Neural crest cell (in vitro differentiated cells): Measurements from ENCODE around the gene SPATA13. TPM values are rescaled to one million over a fixed set of nuclear protein-coding genes. Genes with fewer than 3 reads are reported as not detected.
A peak's percentile ranks its signal among the peaks of the same experiment; 100 is the strongest.

ENCODE experiments used
- DNase-seq: peaks from one replicate; pipeline ENCODE4 v3.0.0; 2021; ENCODE audit warnings: low read depth, mixed read lengths, low spot score
- H3K27ac Mint-ChIP-seq: one replicate; pipeline ENCODE4 v1.8.0; 2021; ENCODE audit warnings: mild to moderate bottlenecking, mixed read lengths; ENCODE audit not compliant: unreplicated experiment
- H3K27me3 Mint-ChIP-seq: 2 replicates; pipeline ENCODE4 v1.8.0; 2021; ENCODE audit warnings: low read depth, mild to moderate bottlenecking, mixed read lengths
- H3K36me3 Mint-ChIP-seq: 2 replicates; pipeline ENCODE4 v1.8.0; 2021; ENCODE audit warnings: low read depth, mild to moderate bottlenecking, mixed read lengths
- H3K4me1 Mint-ChIP-seq: 2 replicates; pipeline ENCODE4 v1.8.0; 2021; ENCODE audit warnings: mixed read lengths
- H3K4me3 Mint-ChIP-seq: one replicate; pipeline ENCODE4 v1.8.0; 2021; ENCODE audit warnings: mild to moderate bottlenecking, mixed read lengths
- H3K9me3 Mint-ChIP-seq: 2 replicates; pipeline ENCODE4 v1.8.0; 2021; ENCODE audit warnings: mixed read lengths
- total RNA-seq: library from RNA; stranded (reverse); gene quantifications from 2 replicates; pipeline ENCODE4 v1.2.1, GENCODE V29; 2021
- TF ChIP-seq, protein P1 (sequence below): fragments of 200-600 bp; sonication (generic); conservative IDR thresholded peaks from 2 replicates; pipeline ENCODE4 v1.5.0; 2021; ENCODE audit warnings: antibody characterized with exemption, mild to moderate bottlenecking

SPATA13 gene
- total RNA-seq, 1 donor from 2014 or later = 45.8 TPM

DNA sequence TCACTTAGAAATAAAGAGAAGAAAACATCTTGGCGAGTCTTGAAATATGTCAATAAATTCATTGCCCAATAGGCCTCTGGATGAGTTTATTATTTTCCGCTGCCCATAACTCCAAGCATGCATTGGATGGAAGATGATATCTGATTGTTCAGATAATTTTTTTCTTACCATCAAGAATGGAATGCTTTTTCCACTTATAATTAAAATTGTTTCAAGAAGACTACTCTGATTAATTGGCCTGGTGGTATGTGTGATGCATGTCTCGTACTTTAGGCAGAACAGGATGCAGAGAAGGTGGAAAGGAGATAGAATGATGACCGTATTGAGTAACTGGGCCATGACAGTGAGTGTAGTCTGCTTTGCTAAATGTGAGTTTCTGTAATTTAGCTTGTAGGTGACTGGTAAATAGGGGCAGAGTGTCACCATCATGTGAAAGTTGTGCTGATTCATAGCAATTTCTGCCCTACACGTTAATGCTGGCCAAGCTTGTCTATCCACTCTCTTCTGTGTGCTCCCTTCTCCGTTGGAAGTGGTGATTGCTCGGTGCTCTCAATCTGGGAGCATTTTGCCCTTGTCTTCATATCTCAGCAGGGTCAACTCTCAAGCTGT, 13.5 kb upstream of the SPATA13 start:
- Mint-ChIP-seq H3K36me3 (no peaks in the 10 kb centered on the region), H3K9me3 (peaks cover 3% of the 10 kb centered on the region), H3K27me3 (no peaks in the 10 kb centered on the region), H3K4me3 (peak overlapping the region; percentile 21), H3K27ac (peak overlapping the region; percentile 27), H3K4me1 (peaks cover 59% of the 10 kb centered on the region)
- DNase-seq = no peak
- TF ChIP-seq, protein P1, sequence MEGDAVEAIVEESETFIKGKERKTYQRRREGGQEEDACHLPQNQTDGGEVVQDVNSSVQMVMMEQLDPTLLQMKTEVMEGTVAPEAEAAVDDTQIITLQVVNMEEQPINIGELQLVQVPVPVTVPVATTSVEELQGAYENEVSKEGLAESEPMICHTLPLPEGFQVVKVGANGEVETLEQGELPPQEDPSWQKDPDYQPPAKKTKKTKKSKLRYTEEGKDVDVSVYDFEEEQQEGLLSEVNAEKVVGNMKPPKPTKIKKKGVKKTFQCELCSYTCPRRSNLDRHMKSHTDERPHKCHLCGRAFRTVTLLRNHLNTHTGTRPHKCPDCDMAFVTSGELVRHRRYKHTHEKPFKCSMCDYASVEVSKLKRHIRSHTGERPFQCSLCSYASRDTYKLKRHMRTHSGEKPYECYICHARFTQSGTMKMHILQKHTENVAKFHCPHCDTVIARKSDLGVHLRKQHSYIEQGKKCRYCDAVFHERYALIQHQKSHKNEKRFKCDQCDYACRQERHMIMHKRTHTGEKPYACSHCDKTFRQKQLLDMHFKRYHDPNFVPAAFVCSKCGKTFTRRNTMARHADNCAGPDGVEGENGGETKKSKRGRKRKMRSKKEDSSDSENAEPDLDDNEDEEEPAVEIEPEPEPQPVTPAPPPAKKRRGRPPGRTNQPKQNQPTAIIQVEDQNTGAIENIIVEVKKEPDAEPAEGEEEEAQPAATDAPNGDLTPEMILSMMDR = no peak

DNA sequence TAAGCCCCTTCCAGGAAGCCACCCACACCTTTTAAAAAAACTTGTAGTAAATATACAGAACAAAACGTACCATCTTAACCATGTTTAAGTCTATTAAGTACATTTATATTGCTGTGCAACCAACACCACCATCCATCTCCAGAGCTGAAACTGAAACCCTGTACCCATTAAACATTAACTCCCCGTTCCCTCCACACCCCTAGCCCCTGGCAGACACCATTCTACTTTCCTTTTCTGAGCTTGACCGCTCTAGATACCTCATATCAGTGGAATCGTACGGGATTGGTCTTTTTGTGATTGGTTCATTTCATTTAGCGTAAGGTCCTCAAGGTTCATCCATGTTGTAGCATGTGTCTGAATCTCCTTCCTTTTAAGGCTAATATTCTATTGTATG, 13.0 kb upstream of the SPATA13 start:
- Mint-ChIP-seq H3K4me3 (peak overlapping the region; percentile 21), H3K4me1 (peaks cover 58% of the 10 kb centered on the region), H3K9me3 (peaks cover 3% of the 10 kb centered on the region), H3K36me3 (no peaks in the 10 kb centered on the region), H3K27me3 (no peaks in the 10 kb centered on the region), H3K27ac (peak overlapping the region; percentile 27)
- TF ChIP-seq, protein P1 = no peak
- DNase-seq = no peak

DNA sequence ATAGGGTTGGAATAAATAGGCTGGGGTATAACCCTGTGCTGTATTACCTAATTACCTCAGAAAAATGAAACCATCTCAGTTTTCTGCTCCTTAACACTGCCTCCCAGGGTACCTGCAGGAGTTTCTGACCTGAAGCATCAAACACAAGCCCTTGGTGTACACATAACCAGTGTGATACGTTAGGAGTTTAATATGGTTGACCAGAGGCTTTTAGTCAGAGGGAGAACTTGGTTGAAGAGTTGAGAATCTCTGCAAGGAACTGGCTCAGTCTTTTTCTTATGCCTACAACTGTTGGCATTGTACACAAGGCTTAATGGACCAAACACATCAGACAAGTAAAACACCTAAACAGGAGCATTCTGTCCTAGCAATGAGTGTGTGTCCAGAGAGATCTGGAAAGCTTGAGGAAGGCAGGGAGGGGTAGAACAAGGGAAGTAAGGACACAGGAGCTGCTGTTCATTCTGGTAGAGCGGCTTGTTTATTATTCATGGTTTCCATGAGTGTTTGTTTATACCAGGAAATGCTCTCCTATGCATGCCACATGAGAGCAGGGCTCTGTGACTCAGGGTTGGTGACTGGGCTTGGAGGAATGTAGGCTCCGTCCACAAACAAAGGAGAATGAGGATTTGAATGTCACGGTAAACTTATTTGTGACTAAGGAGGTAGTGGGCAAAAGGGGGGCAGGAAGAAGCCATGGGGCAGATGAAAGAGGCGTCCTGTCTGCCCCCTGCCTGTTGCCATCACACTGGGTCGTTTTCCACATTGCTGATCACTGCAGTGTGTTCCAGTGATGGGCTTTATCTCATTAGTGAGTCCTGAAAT, 11.9 kb upstream of the SPATA13 start:
- TF ChIP-seq, protein P1 = no peak
- Mint-ChIP-seq H3K4me3 (peak overlapping the region; percentile 6), H3K27me3 (no peaks in the 10 kb centered on the region), H3K27ac (peak overlapping the region; percentile 96), H3K4me1 (peaks cover 59% of the 10 kb centered on the region), H3K9me3 (peaks cover 3% of the 10 kb centered on the region), H3K36me3 (no peaks in the 10 kb centered on the region)
- DNase-seq = no peak

DNA sequence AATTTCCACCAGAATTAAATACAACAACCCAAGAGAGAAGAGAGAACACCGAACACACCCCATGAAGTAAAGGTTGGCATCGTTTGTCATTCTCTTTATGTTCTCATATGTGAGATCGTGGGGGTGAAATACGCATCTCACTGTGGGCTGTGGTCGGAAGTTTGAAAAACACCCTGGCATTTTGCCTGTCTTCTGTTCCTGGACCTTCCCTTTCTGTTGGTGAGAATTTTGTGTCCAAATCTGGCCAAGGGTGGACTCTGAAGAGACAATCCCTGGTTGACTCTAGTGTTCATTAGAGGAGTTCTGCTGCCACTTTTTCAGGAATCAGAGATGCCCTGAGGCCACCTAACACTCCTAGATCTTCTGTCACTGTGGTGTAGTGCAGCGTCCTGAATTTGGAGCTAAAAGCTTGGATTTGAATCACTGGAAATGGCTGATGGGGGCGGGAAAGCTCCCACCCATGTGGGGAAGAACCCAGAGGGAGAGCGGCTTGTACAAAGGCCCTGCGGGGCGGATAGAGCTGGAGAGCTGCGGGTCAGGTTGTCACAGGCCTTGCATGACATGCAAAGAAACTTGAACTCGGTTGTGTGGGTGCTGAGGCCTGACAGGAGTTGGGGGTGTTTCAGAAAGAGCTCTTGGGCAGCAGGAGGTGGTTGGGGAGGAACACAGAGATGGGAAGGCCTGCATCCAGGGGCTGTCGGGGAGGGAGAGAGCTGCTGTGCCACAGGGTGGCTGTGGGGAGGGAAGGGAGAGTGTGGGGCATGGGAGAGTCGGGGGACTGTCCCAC, 11.1 kb upstream of the SPATA13 start:
- no peak for DNase-seq
- Mint-ChIP-seq H3K9me3 (peaks cover 3% of the 10 kb centered on the region), H3K4me1 (peaks cover 59% of the 10 kb centered on the region), H3K4me3 (peak overlapping the region; percentile 6), H3K36me3 (no peaks in the 10 kb centered on the region), H3K27ac (peak overlapping the region; percentile 96), H3K27me3 (no peaks in the 10 kb centered on the region)
- TF ChIP-seq, protein P1 = no peak

DNA sequence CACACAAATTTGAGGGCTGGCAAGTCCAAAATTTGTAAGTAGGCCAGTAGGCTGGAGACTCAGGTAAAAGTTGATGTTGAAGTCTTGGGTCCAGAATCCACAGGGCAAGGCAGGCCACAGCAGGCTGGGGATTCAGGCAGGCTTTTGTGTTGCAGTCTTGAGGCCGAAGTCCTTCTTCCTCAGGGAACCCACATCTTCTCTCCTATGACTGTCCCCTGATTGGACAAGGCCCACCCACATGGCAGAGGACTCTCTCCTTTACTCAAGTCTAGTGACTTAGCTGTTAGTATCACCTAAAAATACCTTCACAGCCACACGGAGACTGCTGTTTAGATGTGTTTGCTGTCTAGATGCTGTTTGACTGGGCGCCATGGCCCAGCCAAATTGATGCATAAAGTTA, 9.9 kb upstream of the SPATA13 start:
- TF ChIP-seq, protein P1 = no peak

More for the DNA sequence above, 9.9 kb upstream of the SPATA13 start:
- Mint-ChIP-seq H3K4me1 (peaks cover 49% of the 10 kb centered on the region), H3K27ac (no peak overlapping the region), H3K4me3 (no peak overlapping the region), H3K36me3 (no peaks in the 10 kb centered on the region), H3K9me3 (peaks cover 3% of the 10 kb centered on the region), H3K27me3 (no peaks in the 10 kb centered on the region)
- DNase-seq = no peak
